Muscle of leg (tissue), 11 donors: ENCODE results near the gene OR4F6. TPM values are rescaled to one million over a fixed set of nuclear protein-coding genes. Genes with fewer than 3 reads are reported as not detected.
A peak's percentile ranks its signal among the peaks of the same experiment; 100 is the strongest.

ENCODE experiments used
- DNase-seq: peaks from one replicate; pipeline ENCODE4 v3.0.0; 2013
- H3K27ac ChIP-seq: one replicate; pipeline ENCODE4 v1.5.1; 2013; ENCODE audit warnings: mild to moderate bottlenecking, low read length, control low read depth
- H3K27me3 ChIP-seq: one replicate; pipeline ENCODE4 v1.6.1; 2013; ENCODE audit warnings: low read length; ENCODE audit not compliant: control insufficient read depth, insufficient read depth
- H3K36me3 ChIP-seq: one replicate; pipeline ENCODE4 v1.6.1; 2013; ENCODE audit warnings: low read length; ENCODE audit not compliant: control insufficient read depth, insufficient read depth
- H3K4me1 ChIP-seq: one replicate; pipeline ENCODE4 v1.6.1; 2013; ENCODE audit warnings: low read length; ENCODE audit not compliant: control insufficient read depth, insufficient read depth
- H3K4me3 ChIP-seq: one replicate; pipeline ENCODE4 v1.5.1; 2013; ENCODE audit warnings: low read length, control low read depth
- H3K9me3 ChIP-seq: replicated peaks from 2 replicates; pipeline ENCODE4 v1.6.1; 2013; ENCODE audit warnings: low read depth, low read length; ENCODE audit not compliant: control insufficient read depth
- WGBS: methylation state at CpG from one replicate; pipeline ENCODE4 v1.1.5; 2013; ENCODE audit warnings: missing lambda C conversion rate; ENCODE audit not compliant: insufficient coverage; 5-methylcytosine and 5-hydroxymethylcytosine counted together
- polyA plus RNA-seq, 8 donors: library from polyadenylated mRNA; unstranded; fragments of 120-200 nt; gene quantifications; one replicate each; pipeline versions ENCODE4 v1.2.1 to v1.2.3, GENCODE V29; 2013; ENCODE audit warnings: inconsistent platforms in 1 of 8, low replicate concordance in 1 of 8; ENCODE audit not compliant: insufficient read length in 8 of 8, insufficient read depth in 1 of 8
- total RNA-seq: library from RNA; stranded (reverse); fragments of 120-200 nt; gene quantifications from one replicate; pipeline ENCODE4 v1.2.4, GENCODE V29; 2013

OR4F6 gene
- total and polyA plus RNA-seq, 9 donors = 0.13 TPM; not detected in 8

- no peak for DNase-seq
- H3K9me3 ChIP-seq = no peaks in the 10 kb centered on the region
- H3K36me3 ChIP-seq = no peaks in the 10 kb centered on the region
- H3K4me3 ChIP-seq = no peak overlapping the region
- H3K4me1 ChIP-seq = no peaks in the 10 kb centered on the region
- H3K27ac ChIP-seq = no peak overlapping the region
- 68% methylated on average over 3 of the region's 5 CpGs for WGBS
- no peaks in the 10 kb centered on the region for H3K27me3 ChIP-seq
Observed at GRCh38 chr15:101803676-101804075, 367 bp downstream of the OR4F6 start.

- H3K9me3 ChIP-seq = no peaks in the 10 kb centered on the region
- no peaks in the 10 kb centered on the region for H3K4me1 ChIP-seq
- H3K4me3 ChIP-seq = no peak overlapping the region
- no peaks in the 10 kb centered on the region for H3K27me3 ChIP-seq
- no peak for DNase-seq
- H3K27ac ChIP-seq = no peak overlapping the region
- no peaks in the 10 kb centered on the region for H3K36me3 ChIP-seq
Observed at GRCh38 chr15:101804375-101804774, 1.1 kb downstream of the OR4F6 start.

GRCh38 chr15:101804941-101805340, 1.6 kb downstream of the OR4F6 start:
- no peak overlapping the region for H3K4me3 ChIP-seq
- DNase-seq = no peak
- H3K27ac ChIP-seq = no peak overlapping the region
- H3K27me3 ChIP-seq = no peaks in the 10 kb centered on the region
- H3K36me3 ChIP-seq = no peaks in the 10 kb centered on the region
- H3K9me3 ChIP-seq = no peaks in the 10 kb centered on the region
- H3K4me1 ChIP-seq = no peaks in the 10 kb centered on the region

- WGBS = 100% methylated on average over 1 of the region's 6 CpGs
- no peak overlapping the region for H3K4me3 ChIP-seq
- H3K4me1 ChIP-seq = no peaks in the 10 kb centered on the region
- no peaks in the 10 kb centered on the region for H3K36me3 ChIP-seq
- DNase-seq = no peak
- no peak overlapping the region for H3K27ac ChIP-seq
- H3K27me3 ChIP-seq = no peaks in the 10 kb centered on the region
- H3K9me3 ChIP-seq = no peaks in the 10 kb centered on the region
Observed at GRCh38 chr15:101805605-101806345, 2.5 kb downstream of the OR4F6 start.

GRCh38 chr15:101807345-101807945, 4.1 kb downstream of the OR4F6 start:
- H3K36me3 ChIP-seq = no peaks in the 10 kb centered on the region
- H3K9me3 ChIP-seq = no peaks in the 10 kb centered on the region
- WGBS = 65% methylated on average over 4 of the region's 10 CpGs
- H3K27me3 ChIP-seq = no peaks in the 10 kb centered on the region
- DNase-seq = no peak
- no peak overlapping the region for H3K27ac ChIP-seq
- H3K4me1 ChIP-seq = no peaks in the 10 kb centered on the region
- H3K4me3 ChIP-seq = no peak overlapping the region

- H3K27ac ChIP-seq = no peak overlapping the region
- no peak overlapping the region for H3K4me3 ChIP-seq
- no peaks in the 10 kb centered on the region for H3K36me3 ChIP-seq
- H3K27me3 ChIP-seq = no peaks in the 10 kb centered on the region
- 51% methylated on average over 2 of the region's 2 CpGs for WGBS
- H3K9me3 ChIP-seq = no peaks in the 10 kb centered on the region
- no peak for DNase-seq
- no peaks in the 10 kb centered on the region for H3K4me1 ChIP-seq
Observed at GRCh38 chr15:101808201-101808600, 4.9 kb downstream of the OR4F6 start.

GRCh38 chr15:101810456-101810855, 7.1 kb downstream of the OR4F6 start:
- Histone ChIP-seq H3K9me3 (no peaks in the 10 kb centered on the region), H3K4me1 (no peaks in the 10 kb centered on the region), H3K4me3 (no peak overlapping the region), H3K27ac (no peak overlapping the region), H3K27me3 (no peaks in the 10 kb centered on the region), H3K36me3 (no peaks in the 10 kb centered on the region)
- WGBS = no CpG with 5 or more reads among the region's 1 CpG
- no peak for DNase-seq

- WGBS = no CpG with 5 or more reads among the region's 3 CpGs
- no peaks in the 10 kb centered on the region for H3K36me3 ChIP-seq
- no peaks in the 10 kb centered on the region for H3K27me3 ChIP-seq
- no peak overlapping the region for H3K27ac ChIP-seq
- H3K4me3 ChIP-seq = no peak overlapping the region
- no peaks in the 10 kb centered on the region for H3K9me3 ChIP-seq
- peak; percentile 4 for DNase-seq
- no peaks in the 10 kb centered on the region for H3K4me1 ChIP-seq
Observed at GRCh38 chr15:101810876-101811275, 7.6 kb downstream of the OR4F6 start.

GRCh38 chr15:101811902-101812301, 8.6 kb downstream of the OR4F6 start, which contains the start of gene OR4F15:
TSS of gene OR4F15 (plus strand) at chr15:101812202. CDS start at chr15:101818187, 5,985 bp downstream.
- H3K4me1 ChIP-seq = no peaks in the 10 kb centered on the region
- H3K27me3 ChIP-seq = no peaks in the 10 kb centered on the region
- no peaks in the 10 kb centered on the region for H3K36me3 ChIP-seq
- no peak within 1 kb of the TSS for H3K27ac ChIP-seq
- H3K9me3 ChIP-seq = no peaks in the 10 kb centered on the region
- no peak for DNase-seq
- H3K4me3 ChIP-seq = no peak within 1 kb of the TSS

GRCh38 chr15:101813803-101814534, 10.7 kb downstream of the OR4F6 start:
- no peaks in the 10 kb centered on the region for H3K9me3 ChIP-seq
- no peaks in the 10 kb centered on the region for H3K27me3 ChIP-seq
- no peaks in the 10 kb centered on the region for H3K36me3 ChIP-seq
- 67% methylated on average over 1 of the region's 3 CpGs for WGBS
- H3K4me1 ChIP-seq = no peaks in the 10 kb centered on the region
- H3K4me3 ChIP-seq = no peak overlapping the region
- DNase-seq = no peak
- H3K27ac ChIP-seq = no peak overlapping the region
